HL-60 (cell line): ENCODE data around the gene LARP7.

ENCODE experiments used
- POLR2AphosphoS5 ChIP-seq: IDR thresholded peaks from 2 replicates; pipeline ENCODE4 v1.6.1; 2012; ENCODE audit warnings: low read depth
- SPI1 ChIP-seq: IDR thresholded peaks from 2 replicates; pipeline ENCODE4 v1.6.1; 2012; ENCODE audit warnings: low read depth, mild to moderate bottlenecking, borderline replicate concordance
- TF ChIP-seq, protein P1 (sequence below): IDR thresholded peaks from one replicate; pipeline ENCODE4 v1.5.1; 2011; ENCODE audit warnings: low read length, control low read depth, inconsistent platforms; ENCODE audit not compliant: insufficient read depth
- TF ChIP-seq, protein P2 (sequence below): IDR thresholded peaks from 2 replicates; pipeline ENCODE4 v1.6.1; 2012; ENCODE audit warnings: low read depth; ENCODE audit not compliant: insufficient replicate concordance

DNA sequence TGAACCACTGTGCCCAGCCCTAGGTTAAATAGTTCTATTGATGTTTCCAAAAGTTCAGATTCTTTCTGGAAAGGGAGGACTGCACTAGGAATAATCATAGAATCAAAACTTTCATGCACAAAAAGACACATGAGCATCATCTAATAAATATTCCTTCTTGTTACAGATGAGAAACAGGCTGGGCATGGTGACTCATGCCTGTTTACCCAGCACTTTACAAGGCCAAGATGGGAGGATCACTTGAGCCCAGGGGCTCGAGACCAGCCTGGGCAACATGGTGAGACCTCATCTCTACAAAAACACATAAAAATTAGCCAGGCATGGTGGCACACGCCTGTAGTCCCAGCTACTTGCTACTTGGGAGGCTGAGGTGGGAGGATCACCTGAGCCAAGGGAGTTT, 27.7 kb downstream of the LARP7 start:
- TF ChIP-seq, protein P1, sequence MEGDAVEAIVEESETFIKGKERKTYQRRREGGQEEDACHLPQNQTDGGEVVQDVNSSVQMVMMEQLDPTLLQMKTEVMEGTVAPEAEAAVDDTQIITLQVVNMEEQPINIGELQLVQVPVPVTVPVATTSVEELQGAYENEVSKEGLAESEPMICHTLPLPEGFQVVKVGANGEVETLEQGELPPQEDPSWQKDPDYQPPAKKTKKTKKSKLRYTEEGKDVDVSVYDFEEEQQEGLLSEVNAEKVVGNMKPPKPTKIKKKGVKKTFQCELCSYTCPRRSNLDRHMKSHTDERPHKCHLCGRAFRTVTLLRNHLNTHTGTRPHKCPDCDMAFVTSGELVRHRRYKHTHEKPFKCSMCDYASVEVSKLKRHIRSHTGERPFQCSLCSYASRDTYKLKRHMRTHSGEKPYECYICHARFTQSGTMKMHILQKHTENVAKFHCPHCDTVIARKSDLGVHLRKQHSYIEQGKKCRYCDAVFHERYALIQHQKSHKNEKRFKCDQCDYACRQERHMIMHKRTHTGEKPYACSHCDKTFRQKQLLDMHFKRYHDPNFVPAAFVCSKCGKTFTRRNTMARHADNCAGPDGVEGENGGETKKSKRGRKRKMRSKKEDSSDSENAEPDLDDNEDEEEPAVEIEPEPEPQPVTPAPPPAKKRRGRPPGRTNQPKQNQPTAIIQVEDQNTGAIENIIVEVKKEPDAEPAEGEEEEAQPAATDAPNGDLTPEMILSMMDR = no peak
- TF ChIP-seq POLR2AphosphoS5 (no peak), SPI1 (no peak)
- TF ChIP-seq, protein P2, sequence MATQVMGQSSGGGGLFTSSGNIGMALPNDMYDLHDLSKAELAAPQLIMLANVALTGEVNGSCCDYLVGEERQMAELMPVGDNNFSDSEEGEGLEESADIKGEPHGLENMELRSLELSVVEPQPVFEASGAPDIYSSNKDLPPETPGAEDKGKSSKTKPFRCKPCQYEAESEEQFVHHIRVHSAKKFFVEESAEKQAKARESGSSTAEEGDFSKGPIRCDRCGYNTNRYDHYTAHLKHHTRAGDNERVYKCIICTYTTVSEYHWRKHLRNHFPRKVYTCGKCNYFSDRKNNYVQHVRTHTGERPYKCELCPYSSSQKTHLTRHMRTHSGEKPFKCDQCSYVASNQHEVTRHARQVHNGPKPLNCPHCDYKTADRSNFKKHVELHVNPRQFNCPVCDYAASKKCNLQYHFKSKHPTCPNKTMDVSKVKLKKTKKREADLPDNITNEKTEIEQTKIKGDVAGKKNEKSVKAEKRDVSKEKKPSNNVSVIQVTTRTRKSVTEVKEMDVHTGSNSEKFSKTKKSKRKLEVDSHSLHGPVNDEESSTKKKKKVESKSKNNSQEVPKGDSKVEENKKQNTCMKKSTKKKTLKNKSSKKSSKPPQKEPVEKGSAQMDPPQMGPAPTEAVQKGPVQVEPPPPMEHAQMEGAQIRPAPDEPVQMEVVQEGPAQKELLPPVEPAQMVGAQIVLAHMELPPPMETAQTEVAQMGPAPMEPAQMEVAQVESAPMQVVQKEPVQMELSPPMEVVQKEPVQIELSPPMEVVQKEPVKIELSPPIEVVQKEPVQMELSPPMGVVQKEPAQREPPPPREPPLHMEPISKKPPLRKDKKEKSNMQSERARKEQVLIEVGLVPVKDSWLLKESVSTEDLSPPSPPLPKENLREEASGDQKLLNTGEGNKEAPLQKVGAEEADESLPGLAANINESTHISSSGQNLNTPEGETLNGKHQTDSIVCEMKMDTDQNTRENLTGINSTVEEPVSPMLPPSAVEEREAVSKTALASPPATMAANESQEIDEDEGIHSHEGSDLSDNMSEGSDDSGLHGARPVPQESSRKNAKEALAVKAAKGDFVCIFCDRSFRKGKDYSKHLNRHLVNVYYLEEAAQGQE = no peak
